Measurements from ENCODE around the gene FBLN1.

Gene FBLN1

GRCh38 chr22:45631140-45631840, 128.6 kb downstream of the FBLN1 start:
- no peak for FAIRE-seq

GRCh38 chr22:45631841-45632238, 129.2 kb downstream of the FBLN1 start:
- DNase-seq (ENCODE audit: insufficient read length, low spot score) (no peak), FAIRE-seq (no peak)

More at GRCh38 chr22:45631140-45631840, 128.6 kb downstream of the FBLN1 start:
- no peak for DNase-seq (ENCODE audit: insufficient read length, low spot score)

- DNase-seq (ENCODE audit: insufficient read length, low spot score) (no peak), FAIRE-seq (no peak)
Measured at GRCh38 chr22:45632791-45633515, 130.3 kb downstream of the FBLN1 start.

GRCh38 chr22:45636683-45637082, 134.0 kb downstream of the FBLN1 start:
- FAIRE-seq, result no peak
- no peak for DNase-seq (ENCODE audit: insufficient read length, low spot score)

GRCh38 chr22:45638197-45638596, 135.5 kb downstream of the FBLN1 start:
- no peak for FAIRE-seq
- DNase-seq (ENCODE audit: insufficient read length, low spot score), result no peak

- DNase-seq (ENCODE audit: insufficient read length, low spot score), result no peak
- no peak for FAIRE-seq
Measured at GRCh38 chr22:45638834-45639746, 136.4 kb downstream of the FBLN1 start.

- FAIRE-seq, result no peak
- no peak for DNase-seq (ENCODE audit: insufficient read length, low spot score)
Measured at GRCh38 chr22:45639747-45640102, 137.0 kb downstream of the FBLN1 start.

GRCh38 chr22:45640291-45640940, 137.7 kb downstream of the FBLN1 start:
- FAIRE-seq, result no peak
- no peak for DNase-seq (ENCODE audit: insufficient read length, low spot score)

- FAIRE-seq (no peak), DNase-seq (ENCODE audit: insufficient read length, low spot score) (no peak)
Measured at GRCh38 chr22:45640941-45641621, 138.4 kb downstream of the FBLN1 start.

GRCh38 chr22:45642986-45643385, 140.3 kb downstream of the FBLN1 start:
- DNase-seq (ENCODE audit: insufficient read length, low spot score), result no peak
- FAIRE-seq, result no peak

- DNase-seq (ENCODE audit: insufficient read length, low spot score) (no peak), FAIRE-seq (no peak)
Measured at GRCh38 chr22:45644714-45645113, 142.0 kb downstream of the FBLN1 start.

- no peak for FAIRE-seq
- no peak for DNase-seq (ENCODE audit: insufficient read length, low spot score)
Measured at GRCh38 chr22:45645150-45645525, 142.5 kb downstream of the FBLN1 start.

- FAIRE-seq, result peak; percentile 70
- DNase-seq (ENCODE audit: insufficient read length, low spot score), result peak; percentile 80
Measured at GRCh38 chr22:45645526-45646414, 143.1 kb downstream of the FBLN1 start.

GRCh38 chr22:45647532-45648225, 145.0 kb downstream of the FBLN1 start:
- no peak for DNase-seq (ENCODE audit: insufficient read length, low spot score)
- FAIRE-seq, result no peak

- DNase-seq (ENCODE audit: insufficient read length, low spot score), result no peak
- FAIRE-seq, result no peak
Measured at GRCh38 chr22:45648301-45649117, 145.8 kb downstream of the FBLN1 start.

GRCh38 chr22:45649809-45650208, 147.1 kb downstream of the FBLN1 start:
- FAIRE-seq, result no peak
- DNase-seq (ENCODE audit: insufficient read length, low spot score), result no peak

GRCh38 chr22:45650721-45651120, 148.0 kb downstream of the FBLN1 start:
- FAIRE-seq (no peak), DNase-seq (ENCODE audit: insufficient read length, low spot score) (no peak)

Measured in GM19239 (cell line).